Gastrocnemius medialis (tissue), 4 donors: ENCODE measurements around the gene C16orf87. TPM values are rescaled to one million over a fixed set of nuclear protein-coding genes. Genes with fewer than 3 reads are reported as not detected.

ENCODE experiments used
- ATAC-seq, 2 donors: fragments of 150-250 bp; one replicate each; pipeline ENCODE4 v1.9.1; 2016
- DNase-seq, 2 donors: peaks; one replicate each; pipeline ENCODE4 v3.0.0-alpha.2; 2019
- H3K27ac ChIP-seq, 4 donors: fragments of 200-600 bp; sonication (generic); 1 replicate in 1 of 4; 2 replicates in 3 of 4; pipeline ENCODE4 v1.5.1; 2016 to 2018; ENCODE audit warnings: mild to moderate bottlenecking in 2 of 4, moderate library complexity in 1 of 4
- H3K27me3 ChIP-seq, 3 donors: fragments of 200-600 bp; sonication (generic) in 2 of 3; 1 replicate in 1 of 3; 2 replicates in 2 of 3; pipeline versions ENCODE4 v1.5.1 to v1.6.0; 2016 to 2019; ENCODE audit warnings: mild to moderate bottlenecking in 1 of 3, moderate library complexity in 1 of 3
- H3K36me3 ChIP-seq, 2 donors: fragments of 200-600 bp; sonication (generic) in 1 of 2; one replicate each; pipeline ENCODE4 v1.5.1; 2017 to 2018
- H3K4me1 ChIP-seq, 2 donors: fragments of 200-600 bp; sonication (generic) in 1 of 2; one replicate each; pipeline ENCODE4 v1.5.1; 2016 to 2017; ENCODE audit warnings: mild to moderate bottlenecking in 2 of 2
- H3K4me3 ChIP-seq, 4 donors: fragments of 200-600 bp; sonication (generic) in 3 of 4; 1 replicate in 1 of 4; 2 replicates in 3 of 4; pipeline ENCODE4 v1.5.1; 2016 to 2019; ENCODE audit warnings: mild to moderate bottlenecking in 2 of 4
- H3K9me3 ChIP-seq, 3 donors: fragments of 200-600 bp; sonication (generic) in 2 of 3; 1 replicate in 1 of 3; 2 replicates in 2 of 3; pipeline ENCODE4 v1.5.1; 2016 to 2019
- CTCF ChIP-seq, 5 experiments: fragments of 450-650 bp in 3 of 5; fragments of 200-600 bp in 2 of 5; sonication (generic) in 2 of 5; IDR thresholded peaks in 4 of 5; conservative IDR thresholded peaks in 1 of 5; 1 replicate in 4 of 5; 2 replicates in 1 of 5; pipeline ENCODE4 v1.5.1; 2016 to 2019; ENCODE audit warnings: antibody characterized with exemption in 5 of 5, mild to moderate bottlenecking in 3 of 5, moderate library complexity in 3 of 5
- POLR2A ChIP-seq, 2 donors: fragments of 450-650 bp; IDR thresholded peaks; one replicate each; pipeline ENCODE4 v1.6.1; 2017; ENCODE audit warnings: antibody characterized with exemption in 2 of 2, mild to moderate bottlenecking in 2 of 2, moderate library complexity in 2 of 2
- in situ Hi-C, 4 donors: fragments of 200-750 bp; cut with MboI; loops; one replicate each; pipeline versions ENCODE4 v1.15.0 to v1.8.0; 2017; ENCODE audit warnings: low sequenced_read_pairs in 4 of 4
- intact Hi-C: fragments of 100-400 bp; cut with DNase I; formaldehyde crosslinking; loops from one replicate; pipeline ENCODE4 v1.15.1; 2023; ENCODE audit warnings: low total_unique reads
- total RNA-seq, 4 donors: library from RNA; depleted of rRNA; stranded (reverse); fragments of >200 nt; gene quantifications; one replicate each; pipeline versions ENCODE4 v1.1.0 to v1.2.3, GENCODE V29; 2016

C16orf87 gene
- total RNA-seq, 4 donors from 2014 or later = 13.5 to 22.4 (median 20.3) TPM

- TF ChIP-seq CTCF (IDR thresholded peaks at IDR 0.05 in 4 of 5, conservative IDR thresholded peaks at IDR 0.05 in 1 of 5) = no peak
- no peak for TF ChIP-seq POLR2A (IDR thresholded peaks at IDR 0.05)
- peaks cover 0 to 4% of the 10 kb centered on the region in 2 donors for H3K4me1 ChIP-seq
- H3K36me3 ChIP-seq = no peaks in the 10 kb centered on the region
- no peak overlapping the region for H3K4me3 ChIP-seq
- ATAC-seq (no peak), DNase-seq (no peak)
- H3K9me3 ChIP-seq = no peaks in the 10 kb centered on the region
- H3K27ac ChIP-seq = no peak overlapping the region
- in situ Hi-C loops = loop anchor here in 3 of 4 donors (5.0 kb wide), 2 partner anchors 50 to 60 kb away; no protein-coding TSS in a partner anchor
- no peaks in the 10 kb centered on the region for H3K27me3 ChIP-seq
- intact Hi-C loops = no loop called here
These were observed 21.1 kb upstream of the C16orf87 start for GRCh38 chr16:46852130-46852529.

GRCh38 chr16:46850619-46851555, 19.9 kb upstream of the C16orf87 start:
- Histone ChIP-seq H3K9me3 (no peaks in the 10 kb centered on the region), H3K27ac (no peak overlapping the region), H3K4me3 (no peak overlapping the region), H3K36me3 (no peaks in the 10 kb centered on the region), H3K27me3 (no peaks in the 10 kb centered on the region), H3K4me1 (peaks cover 0 to 4% of the 10 kb centered on the region in 2 donors)
- ATAC-seq (no peak), DNase-seq (no peak)
- intact Hi-C loops = no loop called here
- in situ Hi-C loops = loop anchor here in 3 of 4 donors (5.0 kb wide), 2 partner anchors 51 to 61 kb away; no protein-coding TSS in a partner anchor
- TF ChIP-seq CTCF (IDR thresholded peaks at IDR 0.05 in 4 of 5, conservative IDR thresholded peaks at IDR 0.05 in 1 of 5) (no peak), POLR2A (IDR thresholded peaks at IDR 0.05) (no peak)

GRCh38 chr16:46848768-46849764, 18.1 kb upstream of the C16orf87 start:
- Histone ChIP-seq H3K4me1 (peaks cover 0 to under 1% of the 10 kb centered on the region in 2 donors), H3K36me3 (no peaks in the 10 kb centered on the region), H3K27me3 (no peaks in the 10 kb centered on the region), H3K27ac (no peak overlapping the region), H3K9me3 (no peaks in the 10 kb centered on the region), H3K4me3 (no peak overlapping the region)
- in situ Hi-C loops = no loop called here
- TF ChIP-seq POLR2A (IDR thresholded peaks at IDR 0.05) = no peak
- DNase-seq (no peak), ATAC-seq (no peak)
- intact Hi-C loops = no loop called here

GRCh38 chr16:46845952-46846351, 15.0 kb upstream of the C16orf87 start:
- intact Hi-C loops = no loop called here
- in situ Hi-C loops = no loop called here
- Histone ChIP-seq H3K4me1 (no peaks in the 10 kb centered on the region), H3K9me3 (no peaks in the 10 kb centered on the region), H3K36me3 (no peaks in the 10 kb centered on the region), H3K27me3 (no peaks in the 10 kb centered on the region), H3K27ac (no peak overlapping the region), H3K4me3 (no peak overlapping the region)
- DNase-seq (no peak), ATAC-seq (no peak)
- no peak for TF ChIP-seq POLR2A (IDR thresholded peaks at IDR 0.05)
- TF ChIP-seq CTCF (IDR thresholded peaks at IDR 0.05 in 4 of 5, conservative IDR thresholded peaks at IDR 0.05 in 1 of 5) = no peak
